AG04450 (cell line): ENCODE measurements around the gene C2orf69. TPM values are rescaled to one million over a fixed set of nuclear protein-coding genes. Genes with fewer than 3 reads are reported as not detected.

Experiments used
- CTCF ChIA-PET: fragments of 300-600, 350-600 bp; formaldehyde crosslinking; extraction: SDS; loops from one replicate; lab custom pipeline; 2022; ENCODE audit warnings: antibody characterized with exemption, inconsistent platforms; lab: Charles Lee
- POLR2A ChIA-PET: fragments of 350-600 bp; formaldehyde crosslinking; extraction: SDS; loops from one replicate; lab custom pipeline; 2021; ENCODE audit warnings: antibody characterized with exemption, inconsistent platforms; lab: Yijun Ruan, JAX
- DNase-seq: peaks from one replicate; pipeline ENCODE4 v3.0.0-alpha.2; 2011; ENCODE audit warnings: low read depth, low spot score
- H3K27ac ChIP-seq: one replicate; pipeline ENCODE4 v1.5.1; 2012; ENCODE audit warnings: low read depth, low read length, control low read depth
- H3K27me3 ChIP-seq: one replicate; pipeline ENCODE4 v1.6.0; 2012; ENCODE audit warnings: low read length; ENCODE audit not compliant: control insufficient read depth, insufficient read depth
- H3K4me3 ChIP-seq: 2 replicates; pipeline ENCODE4 v1.5.1; 2011; ENCODE audit warnings: mild to moderate bottlenecking, low read depth, low read length, control low read depth
- H3K9me3 ChIP-seq: 2 replicates; pipeline ENCODE4 v1.5.1; 2012; ENCODE audit warnings: low read length; ENCODE audit not compliant: control insufficient read depth, insufficient read depth
- CTCF ChIP-seq: IDR thresholded peaks from 2 replicates; pipeline ENCODE4 v1.5.1; 2011; ENCODE audit warnings: low read depth, low read length, control low read depth, inconsistent platforms
- polyA plus RNA-seq: library from polyadenylated mRNA; depleted of rRNA; stranded (reverse); fragments of >200 nt; gene quantifications from 2 replicates; pipeline ENCODE4 v1.2.3, GENCODE V29; 2011

C2orf69 gene
- polyA plus RNA-seq, 1 experiment, result 7.0 TPM

- Histone ChIP-seq H3K27me3 (no peaks in the 10 kb centered on the region), H3K27ac (no peak overlapping the region), H3K9me3 (peaks cover 6% of the 10 kb centered on the region), H3K4me3 (no peak overlapping the region)
- TF ChIP-seq CTCF, result no peak
- CTCF ChIA-PET, result no interaction called here
- POLR2A ChIA-PET, result no interaction called here
- DNase-seq, result no peak
Observed at GRCh38 chr2:199914372-199914958, 3.4 kb downstream of the C2orf69 start.

GRCh38 chr2:199916980-199917379, 5.9 kb downstream of the C2orf69 start:
- H3K27ac ChIP-seq, result no peak overlapping the region
- POLR2A ChIA-PET, result no interaction called here
- CTCF ChIA-PET, result no interaction called here
- no peaks in the 10 kb centered on the region for H3K27me3 ChIP-seq
- DNase-seq, result no peak
- H3K4me3 ChIP-seq, result no peak overlapping the region
- peaks cover 6% of the 10 kb centered on the region for H3K9me3 ChIP-seq
- no peak for TF ChIP-seq CTCF

GRCh38 chr2:199922856-199923255, 11.8 kb downstream of the C2orf69 start:
- H3K27ac ChIP-seq, result no peak overlapping the region
- H3K27me3 ChIP-seq, result no peaks in the 10 kb centered on the region
- ChIA-PET POLR2A (no interaction called here), CTCF (no interaction called here)
- no peak for TF ChIP-seq CTCF
- no peaks in the 10 kb centered on the region for H3K9me3 ChIP-seq
- H3K4me3 ChIP-seq, result no peak overlapping the region
- DNase-seq, result no peak

- POLR2A ChIA-PET, result no interaction called here
- Histone ChIP-seq H3K27me3 (no peaks in the 10 kb centered on the region), H3K27ac (no peak overlapping the region), H3K9me3 (no peaks in the 10 kb centered on the region), H3K4me3 (no peak overlapping the region)
- TF ChIP-seq CTCF, result no peak
- CTCF ChIA-PET, result no interaction called here
- DNase-seq, result no peak
Observed at GRCh38 chr2:199923924-199924323, 12.8 kb downstream of the C2orf69 start.

GRCh38 chr2:199926806-199927205, 15.7 kb downstream of the C2orf69 start:
- Histone ChIP-seq H3K9me3 (no peaks in the 10 kb centered on the region), H3K27me3 (no peaks in the 10 kb centered on the region), H3K4me3 (no peak overlapping the region), H3K27ac (no peak overlapping the region)
- POLR2A ChIA-PET, result no interaction called here
- CTCF ChIA-PET, result no interaction called here
- no peak for TF ChIP-seq CTCF
- DNase-seq, result no peak
